Superior temporal gyrus (tissue), 1 donor: ENCODE results near the gene GKN1.

ENCODE experiments used
- DNase-seq: peaks from one replicate; pipeline ENCODE4 v3.0.0-alpha.2; 2016; ENCODE audit errors: extremely low spot score

Gene GKN1

GRCh38 chr2:68959001-68959400 is 15.4 kb upstream of the GKN1 start:
- no peak for DNase-seq

GRCh38 chr2:68961380-68961779 is 13.1 kb upstream of the GKN1 start:
- DNase-seq, result no peak

GRCh38 chr2:68964282-68964681 is 10.2 kb upstream of the GKN1 start:
- no peak for DNase-seq

- DNase-seq, result no peak
Measured at GRCh38 chr2:68968221-68968620, 6.2 kb upstream of the GKN1 start.

- no peak for DNase-seq
Measured at GRCh38 chr2:68969736-68970490, 4.5 kb upstream of the GKN1 start.

GRCh38 chr2:68970566-68971265 is 3.7 kb upstream of the GKN1 start:
- no peak for DNase-seq

GRCh38 chr2:68971591-68972231 is 2.7 kb upstream of the GKN1 start:
- no peak for DNase-seq

GRCh38 chr2:68974946-68975665 is 670 bp downstream of the GKN1 start:
- DNase-seq, result no peak

- no peak for DNase-seq
Measured at GRCh38 chr2:68975844-68976243, 1.4 kb downstream of the GKN1 start.

- no peak for DNase-seq
Measured at GRCh38 chr2:68977453-68977852, 3.0 kb downstream of the GKN1 start.

- no peak for DNase-seq
Measured at GRCh38 chr2:68978098-68978497, 3.7 kb downstream of the GKN1 start.

GRCh38 chr2:68980956-68981355 is 6.5 kb downstream of the GKN1 start:
- DNase-seq, result no peak

- no peak for DNase-seq
Measured at GRCh38 chr2:68987021-68987503, 12.6 kb downstream of the GKN1 start.

- no peak for DNase-seq
Measured at GRCh38 chr2:68989035-68989434, 14.6 kb downstream of the GKN1 start.

GRCh38 chr2:68992341-68992740 is 17.9 kb downstream of the GKN1 start:
- no peak for DNase-seq

GRCh38 chr2:68992933-68993332 is 18.5 kb downstream of the GKN1 start:
- DNase-seq, result no peak

GRCh38 chr2:68993660-68994059 is 19.2 kb downstream of the GKN1 start:
- DNase-seq, result no peak

GRCh38 chr2:68994864-68995263 is 20.4 kb downstream of the GKN1 start:
- DNase-seq, result no peak

- DNase-seq, result no peak
Measured at GRCh38 chr2:68995916-68996315, 21.5 kb downstream of the GKN1 start.

- no peak for DNase-seq
Measured at GRCh38 chr2:68997401-68997800, 23.0 kb downstream of the GKN1 start.

- DNase-seq, result no peak
Measured at GRCh38 chr2:69001879-69002278, 27.4 kb downstream of the GKN1 start.

GRCh38 chr2:69003731-69004130 is 29.3 kb downstream of the GKN1 start:
- DNase-seq, result no peak
